ENCODE results near the gene NXF1. TPM values are rescaled to one million over a fixed set of nuclear protein-coding genes. Genes with fewer than 3 reads are reported as not detected.
"Not testable (repeated sequence)": the region's sequence is repeated elsewhere in the genome, so short reads cannot be mapped to it uniquely, and the experiment has no call there.

Gene NXF1
- total and polyA plus RNA-seq, 7 experiments from 2014 or later, result 66.9 to 421 (median 175) TPM

DNA sequence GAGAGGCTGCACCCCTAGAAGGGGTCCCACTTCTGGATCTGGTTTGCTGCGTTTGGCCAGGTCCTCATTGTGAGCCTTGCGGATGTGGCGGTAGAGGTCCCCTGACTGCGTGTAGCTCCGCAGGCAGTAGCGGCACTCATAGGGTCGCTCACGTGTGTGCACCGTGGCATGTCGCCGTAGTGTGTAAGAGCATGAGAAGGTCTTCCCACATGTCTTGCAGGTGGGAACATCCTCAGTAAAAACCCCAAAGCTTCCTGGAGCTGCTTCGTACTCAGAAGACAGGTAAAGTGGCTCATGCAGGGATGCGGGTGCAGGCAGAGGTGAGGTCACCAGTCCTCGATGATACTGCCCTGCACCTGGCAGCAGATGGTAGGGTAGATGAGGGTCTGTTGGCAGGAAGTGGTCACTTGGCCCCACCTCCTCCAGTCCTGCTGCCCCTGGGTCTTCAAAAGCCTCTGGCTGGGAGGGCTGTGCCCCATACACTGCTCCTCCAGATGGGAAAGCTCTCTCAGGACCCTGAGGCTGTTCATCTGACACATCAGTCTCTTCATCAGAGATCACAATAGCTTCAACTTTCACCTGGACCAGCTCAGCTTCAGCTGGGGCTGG is 53.0 kb downstream of the NXF1 start:
- POLR2A ChIA-PET, result interaction anchor here (0.6 to 7.7 kb wide), 14 partner anchors 8 to 160 kb away, joined by 3 to 195 read pairs (median 30); partner anchors contain the start of genes HNRNPUL2, POLR2G, STX5 and TAF6L

GRCh38 chr11:62749931-62750330 is 55.3 kb downstream of the NXF1 start:
- CTCF ChIA-PET; H3K27me3 ChIP-seq (ENCODE audit: control insufficient read depth in 2 of 2, insufficient read depth in 2 of 2, low read length in 2 of 2); DNase-seq; intact Hi-C loops (cut with micrococcal nuclease); ATAC-seq; H3K4me3 ChIP-seq (ENCODE audit: low read length); H3K9me3 Mint-ChIP-seq; H3K27ac ChIP-seq (ENCODE audit: low read depth, low read length); H3K27me3 Mint-ChIP-seq; H3K9me3 ChIP-seq (ENCODE audit: control insufficient read depth in 2 of 3, low read length in 3 of 3): not testable (repeated sequence)
- H3K27ac Mint-ChIP-seq, result peak overlapping the region in 5 of 9 donors; percentile 2 to 51 (median 32)
- H3K4me3 Mint-ChIP-seq, result peak overlapping the region in 2 of 10 donors; percentile 9 to 13
- Histone ChIP-seq H3K36me3 (ENCODE audit: control insufficient read depth in 2 of 3, insufficient read depth in 3 of 3, low read length in 3 of 3) (peaks cover 0 to 17% (median 0%) of the 10 kb centered on the region in 3 experiments), H3K4me1 (ENCODE audit: control insufficient read depth in 2 of 2, insufficient read depth in 2 of 2, low read length in 2 of 2) (peaks cover 15 to 16% of the 10 kb centered on the region in 2 donors)
- POLR2A ChIA-PET, result interaction anchor here (0.5 to 7.7 kb wide), 6 partner anchors 15 to 1661 kb away, joined by 3 to 195 read pairs (median 4); partner anchors contain the start of genes HNRNPUL2, STX5, TAF6L and TTC9C
- peaks cover 11 to 46% (median 36%) of the 10 kb centered on the region in 7 donors for H3K4me1 Mint-ChIP-seq
- peaks cover 0 to 12% (median 4%) of the 10 kb centered on the region in 5 donors for H3K36me3 Mint-ChIP-seq

More for the DNA sequence above, 53.0 kb downstream of the NXF1 start:
- Mint-ChIP-seq H3K9me3 (no peaks in the 10 kb centered on the region), H3K27ac (peak overlapping the region in 7 of 9 donors; percentile 28 to 96 (median 76)), H3K4me3 (peak overlapping the region in 8 of 10 donors; percentile 16 to 100 (median 54)), H3K36me3 (peaks cover 0 to 12% (median 4%) of the 10 kb centered on the region in 5 donors), H3K27me3 (no peaks in the 10 kb centered on the region), H3K4me1 (peaks cover 12 to 50% (median 36%) of the 10 kb centered on the region in 7 donors)
- H3K4me1 ChIP-seq (ENCODE audit: control insufficient read depth in 2 of 2, insufficient read depth in 2 of 2, low read length in 2 of 2), result peaks cover 15 to 16% of the 10 kb centered on the region in 2 donors
- intact Hi-C loops (cut with micrococcal nuclease), result no loop called here
- no peaks in the 10 kb centered on the region for H3K27me3 ChIP-seq (ENCODE audit: control insufficient read depth in 2 of 2, insufficient read depth in 2 of 2, low read length in 2 of 2)
- H3K9me3 ChIP-seq (ENCODE audit: control insufficient read depth in 2 of 3, low read length in 3 of 3), result no peaks in the 10 kb centered on the region
- CTCF ChIA-PET, result interaction anchor here (0.6 to 1.2 kb wide), 2 partner anchors 10 to 177 kb away, joined by 4 to 5 read pairs; partner anchors contain the start of gene POLR2G
- no peak overlapping the region for H3K4me3 ChIP-seq (ENCODE audit: low read length)
- H3K36me3 ChIP-seq (ENCODE audit: control insufficient read depth in 2 of 3, insufficient read depth in 3 of 3, low read length in 3 of 3), result peaks cover 0 to 17% (median 0%) of the 10 kb centered on the region in 3 experiments
- no peak for ATAC-seq
- DNase-seq, result no peak
- H3K27ac ChIP-seq (ENCODE audit: low read depth, low read length), result peak overlapping the region; percentile 83

GRCh38 chr11:62747475-62748160 is 57.6 kb downstream of the NXF1 start:
- CTCF ChIA-PET, result interaction anchor here (0.7 kb wide), 1 partner anchor 18 kb away, joined by 3 read pairs; no protein-coding TSS in a partner anchor
- Mint-ChIP-seq H3K9me3 (no peaks in the 10 kb centered on the region), H3K36me3 (peaks cover 0 to 12% (median 4%) of the 10 kb centered on the region in 5 donors), H3K27ac (peak overlapping the region in 1 of 9 donors; percentile 21), H3K4me3 (no peak overlapping the region), H3K27me3 (no peaks in the 10 kb centered on the region), H3K4me1 (peaks cover 6 to 28% (median 24%) of the 10 kb centered on the region in 7 donors)
- Histone ChIP-seq H3K4me3 (ENCODE audit: low read length) (no peak overlapping the region), H3K27ac (ENCODE audit: low read depth, low read length) (no peak overlapping the region), H3K27me3 (ENCODE audit: control insufficient read depth in 2 of 2, insufficient read depth in 2 of 2, low read length in 2 of 2) (no peaks in the 10 kb centered on the region), H3K4me1 (ENCODE audit: control insufficient read depth in 2 of 2, insufficient read depth in 2 of 2, low read length in 2 of 2) (peaks cover 5 to 7% of the 10 kb centered on the region in 2 donors), H3K36me3 (ENCODE audit: control insufficient read depth in 2 of 3, insufficient read depth in 3 of 3, low read length in 3 of 3) (peaks cover 0 to 10% (median 0%) of the 10 kb centered on the region in 3 experiments), H3K9me3 (ENCODE audit: control insufficient read depth in 2 of 3, low read length in 3 of 3) (no peaks in the 10 kb centered on the region)
- POLR2A ChIA-PET, result interaction anchor here (0.6 to 1.3 kb wide), 8 partner anchors 14 to 108 kb away, joined by 3 to 7 read pairs (median 4); partner anchors contain the start of genes HNRNPUL2, POLR2G and TAF6L
- no peak for ATAC-seq
- intact Hi-C loops (cut with micrococcal nuclease), result no loop called here
- DNase-seq, result no peak

Small RNAs within 50 kb of the gene (microRNA-seq; reads per million reads assigned to microRNA genes)
- gene MIR6514 (ENCODE audit: borderline microRNAs expressed) (not detected), gene MIR6748 (ENCODE audit: borderline microRNAs expressed) (not detected)

Other genes with a start within 250 kb of the NXF1 start
- 1,000 to 10,000 TPM; 1,186 to 2,550 (median 2,338) TPM for gene EEF1G, start 231.5 kb downstream of the NXF1 start, total RNA-seq
- gene EEF1G, start 231.5 kb downstream of the NXF1 start, polyA plus RNA-seq, result 1,000 to 10,000 TPM; 2,027 to 2,354 TPM
- 10 to 100 TPM; 34.5 to 54.6 (median 37.4) TPM for gene TUT1, start 213.9 kb downstream of the NXF1 start, total RNA-seq
- gene TUT1, start 213.9 kb downstream of the NXF1 start, polyA plus RNA-seq, result 10 to 100 TPM; 20.2 to 25.4 TPM
- 100 to 1,000 TPM; 134 to 238 (median 199) TPM for gene MTA2, start 203.6 kb downstream of the NXF1 start, total RNA-seq
- 10 to 100 TPM; 25.6 to 46.4 TPM for gene MTA2, start 203.6 kb downstream of the NXF1 start, polyA plus RNA-seq
- 100 to 1,000 TPM; 152 to 209 (median 188) TPM for gene EML3, start 192.7 kb downstream of the NXF1 start, total RNA-seq
- 10 to 100 TPM; 14.6 to 23.9 TPM for gene EML3, start 192.7 kb downstream of the NXF1 start, polyA plus RNA-seq
- gene ROM1, start 192.2 kb downstream of the NXF1 start, total RNA-seq, result 1 to 10 TPM; 1.2 to 2.4 (median 2.0) TPM
- under 1 TPM in 1 of 2 donors, not detected in 1; 0.51 TPM for gene ROM1, start 192.2 kb downstream of the NXF1 start, polyA plus RNA-seq
- gene B3GAT3, start 183.5 kb downstream of the NXF1 start, total RNA-seq, result 10 to 100 TPM; 55.8 to 78.1 (median 71.2) TPM
- 10 to 100 TPM; 35.0 to 41.9 TPM for gene B3GAT3, start 183.5 kb downstream of the NXF1 start, polyA plus RNA-seq
- 100 to 1,000 TPM; 203 to 313 (median 286) TPM for gene GANAB, start 158.8 kb downstream of the NXF1 start, total RNA-seq
- gene GANAB, start 158.8 kb downstream of the NXF1 start, polyA plus RNA-seq, result 100 to 1,000 TPM; 157 to 189 TPM
- gene INTS5, start 152.1 kb downstream of the NXF1 start, total RNA-seq, result 10 to 100 TPM; 14.0 to 33.8 (median 32.1) TPM
- 10 to 100 TPM; 39.1 to 72.2 TPM for gene INTS5, start 152.1 kb downstream of the NXF1 start, polyA plus RNA-seq
- gene C11orf98, start 140.2 kb downstream of the NXF1 start, total RNA-seq, result 100 to 1,000 TPM in 1 of 5 experiments, 10 to 100 TPM in 4; 23.2 to 103 (median 47.6) TPM
- 10 to 100 TPM; 84.2 to 96.9 TPM for gene C11orf98, start 140.2 kb downstream of the NXF1 start, polyA plus RNA-seq
- 10 to 100 TPM in 4 of 5 experiments, 1 to 10 TPM in 1; 8.9 to 29.3 (median 23.7) TPM for gene CSKMT, start 140.1 kb downstream of the NXF1 start, total RNA-seq
- gene CSKMT, start 140.1 kb downstream of the NXF1 start, polyA plus RNA-seq, result 1 to 10 TPM; 2.5 TPM
- 1 to 10 TPM; 2.2 to 8.2 (median 5.8) TPM for gene UQCC3, start 133.8 kb downstream of the NXF1 start, total RNA-seq
- 10 to 100 TPM in 1 of 2 donors, 1 to 10 TPM in 1; 9.1 to 11.1 TPM for gene UQCC3, start 133.8 kb downstream of the NXF1 start, polyA plus RNA-seq
- gene LBHD1, start 133.2 kb downstream of the NXF1 start, total RNA-seq, result 10 to 100 TPM; 13.8 to 26.4 (median 20.8) TPM
- 1 to 10 TPM; 3.5 to 5.9 TPM for gene LBHD1, start 133.2 kb downstream of the NXF1 start, polyA plus RNA-seq
- 100 to 1,000 TPM; 114 to 215 (median 207) TPM for gene UBXN1, start 126.4 kb downstream of the NXF1 start, total RNA-seq
- 100 to 1,000 TPM; 218 to 256 TPM for gene UBXN1, start 126.4 kb downstream of the NXF1 start, polyA plus RNA-seq
- gene LRRN4CL, start 115.9 kb downstream of the NXF1 start, total RNA-seq, result under 1 TPM in 3 of 5 experiments, not detected in 2; 0.12 to 0.38 (median 0.24) TPM
- not detected for gene LRRN4CL, start 115.9 kb downstream of the NXF1 start, polyA plus RNA-seq
- gene BSCL2, start 98.0 kb downstream of the NXF1 start, total RNA-seq, result 10 to 100 TPM; 28.4 to 53.9 (median 39.0) TPM
- 10 to 100 TPM; 57.9 to 63.5 TPM for gene BSCL2, start 98.0 kb downstream of the NXF1 start, polyA plus RNA-seq
- not detected for gene GNG3, start 97.8 kb downstream of the NXF1 start, total RNA-seq
- gene GNG3, start 97.8 kb downstream of the NXF1 start, polyA plus RNA-seq, result not detected
- gene HNRNPUL2, start 78.0 kb downstream of the NXF1 start, total RNA-seq, result 10 to 100 TPM; 43.4 to 77.5 (median 65.3) TPM
- 1 to 10 TPM; 1.9 TPM for gene HNRNPUL2, start 78.0 kb downstream of the NXF1 start, polyA plus RNA-seq
- 10 to 100 TPM; 13.1 to 53.0 (median 47.1) TPM for gene TTC9C, start 77.0 kb downstream of the NXF1 start, total RNA-seq
- 10 to 100 TPM; 12.0 to 29.3 TPM for gene TTC9C, start 77.0 kb downstream of the NXF1 start, polyA plus RNA-seq
- 10 to 100 TPM in 3 of 5 experiments, 1 to 10 TPM in 2; 6.4 to 24.1 (median 19.0) TPM for gene ZBTB3, start 51.3 kb downstream of the NXF1 start, total RNA-seq
- 1 to 10 TPM; 4.1 to 7.7 TPM for gene ZBTB3, start 51.3 kb downstream of the NXF1 start, polyA plus RNA-seq
- gene POLR2G, start 43.9 kb downstream of the NXF1 start, total RNA-seq, result 100 to 1,000 TPM in 1 of 5 experiments, 10 to 100 TPM in 4; 62.7 to 109 (median 77.8) TPM
- 100 to 1,000 TPM; 225 to 245 TPM for gene POLR2G, start 43.9 kb downstream of the NXF1 start, polyA plus RNA-seq
- gene TAF6L, start 34.0 kb downstream of the NXF1 start, total RNA-seq, result 10 to 100 TPM; 13.1 to 34.9 (median 24.1) TPM
- 10 to 100 TPM in 1 of 2 donors, 1 to 10 TPM in 1; 8.4 to 13.9 TPM for gene TAF6L, start 34.0 kb downstream of the NXF1 start, polyA plus RNA-seq
- gene TMEM179B, start 18.0 kb downstream of the NXF1 start, total RNA-seq, result 10 to 100 TPM; 23.2 to 72.3 (median 50.9) TPM
- 100 to 1,000 TPM; 103 to 113 TPM for gene TMEM179B, start 18.0 kb downstream of the NXF1 start, polyA plus RNA-seq
- gene TMEM223, start 13.4 kb downstream of the NXF1 start, total RNA-seq, result 10 to 100 TPM in 3 of 5 experiments, 1 to 10 TPM in 2; 6.3 to 24.5 (median 21.0) TPM
- 10 to 100 TPM; 58.5 to 60.4 TPM for gene TMEM223, start 13.4 kb downstream of the NXF1 start, polyA plus RNA-seq
- gene STX5, start 26.6 kb upstream of the NXF1 start, total RNA-seq, result 100 to 1,000 TPM in 2 of 5 experiments, 10 to 100 TPM in 3; 47.0 to 152 (median 57.3) TPM
- 10 to 100 TPM; 23.8 to 32.8 TPM for gene STX5, start 26.6 kb upstream of the NXF1 start, polyA plus RNA-seq
- gene TEX54, start 27.4 kb upstream of the NXF1 start, total RNA-seq, result under 1 TPM in 1 of 5 experiments, not detected in 4; 0.89 TPM
- 1 to 10 TPM; 1.6 to 2.1 TPM for gene TEX54, start 27.4 kb upstream of the NXF1 start, polyA plus RNA-seq
- 100 to 1,000 TPM in 4 of 5 experiments, 10 to 100 TPM in 1; 87.2 to 279 (median 102) TPM for gene WDR74, start 34.1 kb upstream of the NXF1 start, total RNA-seq
- 10 to 100 TPM; 55.0 to 56.9 TPM for gene WDR74, start 34.1 kb upstream of the NXF1 start, polyA plus RNA-seq
- gene SLC3A2, start 75.5 kb upstream of the NXF1 start, total RNA-seq, result 100 to 1,000 TPM; 159 to 239 (median 218) TPM
- 100 to 1,000 TPM; 118 to 189 TPM for gene SLC3A2, start 75.5 kb upstream of the NXF1 start, polyA plus RNA-seq
- gene CHRM1, start 115.9 kb upstream of the NXF1 start, total RNA-seq, result not detected
- gene CHRM1, start 115.9 kb upstream of the NXF1 start, polyA plus RNA-seq, result not detected
- gene SLC22A6, start 179.5 kb upstream of the NXF1 start, total RNA-seq, result not detected
- not detected for gene SLC22A6, start 179.5 kb upstream of the NXF1 start, polyA plus RNA-seq
- gene SLC22A8, start 210.4 kb upstream of the NXF1 start, total RNA-seq, result not detected
- gene SLC22A8, start 210.4 kb upstream of the NXF1 start, polyA plus RNA-seq, result not detected